Measurements from ENCODE around the gene BPIFB1. TPM values are rescaled to one million over a fixed set of nuclear protein-coding genes. Genes with fewer than 3 reads are reported as not detected.

Gene BPIFB1, protein sequence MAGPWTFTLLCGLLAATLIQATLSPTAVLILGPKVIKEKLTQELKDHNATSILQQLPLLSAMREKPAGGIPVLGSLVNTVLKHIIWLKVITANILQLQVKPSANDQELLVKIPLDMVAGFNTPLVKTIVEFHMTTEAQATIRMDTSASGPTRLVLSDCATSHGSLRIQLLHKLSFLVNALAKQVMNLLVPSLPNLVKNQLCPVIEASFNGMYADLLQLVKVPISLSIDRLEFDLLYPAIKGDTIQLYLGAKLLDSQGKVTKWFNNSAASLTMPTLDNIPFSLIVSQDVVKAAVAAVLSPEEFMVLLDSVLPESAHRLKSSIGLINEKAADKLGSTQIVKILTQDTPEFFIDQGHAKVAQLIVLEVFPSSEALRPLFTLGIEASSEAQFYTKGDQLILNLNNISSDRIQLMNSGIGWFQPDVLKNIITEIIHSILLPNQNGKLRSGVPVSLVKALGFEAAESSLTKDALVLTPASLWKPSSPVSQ
- not detected in 2 replicates for total RNA-seq (2021; fragmentation: NEBNext Ultra II Directional; extraction: Animal tissue kit (Norgen Biotek cat#: 25700))
- not detected in 2 replicates for polyA plus RNA-seq (2011; rRNA removed)
- not detected for polyA plus RNA-seq (2011; cell fraction: cytosol; rRNA removed)
- not detected for polyA plus RNA-seq (2011; cell fraction: nucleus; rRNA removed)
- not detected in 4 replicates for polyA plus RNA-seq (2012, experiment 1 of 2)
- polyA plus RNA-seq (2012, experiment 2 of 2) = not detected
- not detected for polyA plus RNA-seq (2013, experiment 1 of 2)
- not detected for polyA plus RNA-seq (2013, experiment 2 of 2)
- not detected in 2 replicates for polyA minus RNA-seq (2011; rRNA and poly(A)+ RNA removed)
- polyA minus RNA-seq (2011; cell fraction: cytosol; rRNA and poly(A)+ RNA removed) = not detected
- polyA minus RNA-seq (2011; cell fraction: nucleus; rRNA and poly(A)+ RNA removed) = not detected
- long read RNA-seq, experiment 1 = 0 reads
- long read RNA-seq, experiment 2 = 0 reads

DNA sequence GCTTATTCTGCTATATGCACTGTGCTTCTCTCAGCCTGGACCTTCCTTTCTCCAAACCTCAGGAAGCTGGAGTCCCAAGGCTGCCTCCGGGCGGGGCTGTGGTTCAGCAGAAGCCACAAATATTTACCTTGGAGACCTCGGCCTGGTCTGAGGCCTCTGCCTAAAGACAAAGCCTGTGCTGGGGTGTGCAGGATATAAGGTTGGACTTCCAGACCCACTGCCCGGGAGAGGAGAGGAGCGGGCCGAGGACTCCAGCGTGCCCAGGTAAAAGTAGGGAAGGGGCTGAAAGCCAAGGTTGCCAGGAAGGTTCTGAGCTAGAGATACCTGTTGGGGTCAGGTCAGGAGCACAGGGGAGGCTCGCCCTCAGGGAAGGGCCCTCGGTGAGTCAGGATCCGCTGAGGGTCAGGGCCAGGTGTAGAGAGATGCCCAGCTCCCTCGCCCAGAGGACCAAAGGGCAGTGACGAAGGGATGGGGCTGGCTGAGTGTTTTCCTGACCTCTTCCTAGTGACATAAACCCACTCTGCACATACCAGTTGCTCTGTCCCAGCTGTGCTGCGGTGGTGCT lies at the start of gene BPIFB1:
TSS of gene BPIFB1 (plus strand) at position 224 of the 565 bp plus-strand sequence. CDS start 2,860 bp downstream, outside the sequence.
- Histone ChIP-seq H4K20me1 (replicated peaks in 1 of 2; ENCODE audit: control insufficient read depth in 1 of 2, insufficient read depth in 2 of 2, low read length in 2 of 2) (no peaks in the 10 kb centered on the region), H2BK15ac (ENCODE audit: low read length) (no peak within 1 kb of the TSS; the same call in 1 of the 2 replicates), H2BK12ac (ENCODE audit: low read depth, low read length) (no peak within 1 kb of the TSS), H2BK120ac (replicated peaks; ENCODE audit: low read depth, low read length) (no peak within 1 kb of the TSS), H3K36me3 (ENCODE audit: control insufficient read depth in 2 of 4, insufficient read depth in 4 of 4, low read length in 3 of 4) (no peaks in the 10 kb centered on the region), H3K4me2 (ENCODE audit: insufficient read depth in 1 of 2, low read depth in 2 of 2, low read length in 2 of 2) (no peak within 1 kb of the TSS), H4K8ac (ENCODE audit: extremely low read depth, insufficient read depth, low read length) (peak within 1 kb of the TSS; percentile 76; the same call in 1 of the 2 replicates), H3K9me3 (ENCODE audit: insufficient read depth in 2 of 2, low read depth in 1 of 2, low read length in 1 of 2) (no peaks in the 10 kb centered on the region), H3K79me2 (ENCODE audit: control insufficient read depth in 1 of 2, insufficient read depth in 2 of 2, low read length in 2 of 2) (no peaks in the 10 kb centered on the region), H3K79me1 (ENCODE audit: low read depth, low read length) (no peaks in the 10 kb centered on the region), H2AK5ac (ENCODE audit: low read depth, low read length) (no peak within 1 kb of the TSS), H3K4me1 (replicated peaks in 1 of 4; ENCODE audit: control insufficient read depth in 3 of 4, insufficient read depth in 4 of 4, low read length in 3 of 4) (peaks cover 0 to 4% (median 0%) of the 10 kb centered on the region in 4 experiments; a peak in 4 of 7 replicates), H3K23ac (ENCODE audit: insufficient read length) (no peak within 1 kb of the TSS), H2BK5ac (ENCODE audit: low read depth, low read length) (no peak within 1 kb of the TSS), H3K4ac (replicated peaks; ENCODE audit: insufficient read length, low read depth, low read length) (no peak within 1 kb of the TSS), H3K56ac (replicated peaks; ENCODE audit: insufficient read length, low read depth, low read length) (no peak within 1 kb of the TSS), H2AFZ (ENCODE audit: low read length) (no peak within 1 kb of the TSS), H4K91ac (replicated peaks; ENCODE audit: insufficient read length, low read length) (no peak within 1 kb of the TSS), H3K18ac (ENCODE audit: extremely low read depth, low read length) (no peak within 1 kb of the TSS), H3K27me3 (replicated peaks in 1 of 4; ENCODE audit: control insufficient read depth in 3 of 4, extremely low read depth in 1 of 4, insufficient read depth in 3 of 4, low read length in 3 of 4) (no peaks in the 10 kb centered on the region), H2BK20ac (ENCODE audit: low read length) (no peak within 1 kb of the TSS), H3K27ac (ENCODE audit: low read depth, low read length) (no peak within 1 kb of the TSS), H3K4me3 (ENCODE audit: extremely low read depth in 1 of 4, insufficient read depth in 2 of 4, low read depth in 3 of 4, low read length in 4 of 4) (no peak within 1 kb of the TSS), H4K5ac (ENCODE audit: insufficient read length, low read depth, low read length) (no peak within 1 kb of the TSS), H3K9ac (replicated peaks in 1 of 4; ENCODE audit: extremely low read depth in 1 of 4, low read depth in 3 of 4, low read length in 3 of 4) (no peak within 1 kb of the TSS), H3K23me2 (ENCODE audit: low read depth, low read length) (no peaks in the 10 kb centered on the region), H3K14ac (ENCODE audit: insufficient read length) (no peak within 1 kb of the TSS)
- WGBS, 2 experiments (ENCODE audit: extremely low coverage in 1 of 2, insufficient coverage in 1 of 2, insufficient read length in 1 of 2, insufficient replicate concordance in 2 of 2, low coverage in 1 of 2, low lambda C conversion rate in 2 of 2, missing lambda C conversion rate in 1 of 2) = 84% methylated on average over 13 of the region's 13 CpGs; no CpG with 5 or more reads in 1 of the 2 experiments
- DNase-seq (ENCODE audit: low read depth in 1 of 2, low spot score in 2 of 2) = no peak
- FAIRE-seq = no peak
- ChIA-PET CTCF (ENCODE audit: partially characterized antibody) (interaction anchor here (0.6 to 1.7 kb wide), 4 partner anchors 9 to 26 kb away, joined by 3 to 9 read pairs (median 4); no protein-coding TSS in a partner anchor), POLR2A (ENCODE audit: partially characterized antibody) (interaction anchor here (0.9 kb wide), 1 partner anchor 12 kb away, joined by 3 read pairs; no protein-coding TSS in a partner anchor)
- TF ChIP-seq, protein P1, sequence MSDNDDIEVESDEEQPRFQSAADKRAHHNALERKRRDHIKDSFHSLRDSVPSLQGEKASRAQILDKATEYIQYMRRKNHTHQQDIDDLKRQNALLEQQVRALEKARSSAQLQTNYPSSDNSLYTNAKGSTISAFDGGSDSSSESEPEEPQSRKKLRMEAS (IDR thresholded peaks at IDR 0.05) = no peak
- TF ChIP-seq RAD21 (IDR thresholded peaks at IDR 0.05 in 1 of 2, conservative IDR thresholded peaks at IDR 0.05 in 1 of 2; ENCODE audit: low read depth in 2 of 2, low read length in 2 of 2) (peak in 1 of 2 experiments; percentile 37; a peak in 2 of 4 replicates), CTBP2 (IDR thresholded peaks at IDR 0.05; ENCODE audit: borderline replicate concordance, insufficient read depth, insufficient read length, low read length) (no peak)
- TF ChIP-seq, protein P2, sequence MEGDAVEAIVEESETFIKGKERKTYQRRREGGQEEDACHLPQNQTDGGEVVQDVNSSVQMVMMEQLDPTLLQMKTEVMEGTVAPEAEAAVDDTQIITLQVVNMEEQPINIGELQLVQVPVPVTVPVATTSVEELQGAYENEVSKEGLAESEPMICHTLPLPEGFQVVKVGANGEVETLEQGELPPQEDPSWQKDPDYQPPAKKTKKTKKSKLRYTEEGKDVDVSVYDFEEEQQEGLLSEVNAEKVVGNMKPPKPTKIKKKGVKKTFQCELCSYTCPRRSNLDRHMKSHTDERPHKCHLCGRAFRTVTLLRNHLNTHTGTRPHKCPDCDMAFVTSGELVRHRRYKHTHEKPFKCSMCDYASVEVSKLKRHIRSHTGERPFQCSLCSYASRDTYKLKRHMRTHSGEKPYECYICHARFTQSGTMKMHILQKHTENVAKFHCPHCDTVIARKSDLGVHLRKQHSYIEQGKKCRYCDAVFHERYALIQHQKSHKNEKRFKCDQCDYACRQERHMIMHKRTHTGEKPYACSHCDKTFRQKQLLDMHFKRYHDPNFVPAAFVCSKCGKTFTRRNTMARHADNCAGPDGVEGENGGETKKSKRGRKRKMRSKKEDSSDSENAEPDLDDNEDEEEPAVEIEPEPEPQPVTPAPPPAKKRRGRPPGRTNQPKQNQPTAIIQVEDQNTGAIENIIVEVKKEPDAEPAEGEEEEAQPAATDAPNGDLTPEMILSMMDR (IDR thresholded peaks at IDR 0.05; ENCODE audit: control extremely low read depth in 1 of 3, insufficient read depth in 1 of 3, low read depth in 1 of 3, low read length in 3 of 3) = peak in 1 of 3 experiments; percentile 16; a peak in 1 of 4 replicates

Data from H1 (cell line).